DOHH2 (cell line): Measurements from ENCODE around the gene CFAP92.

Source experiments
- EZH2phosphoT487 ChIP-seq: fragments of 200-600 bp; sonication (generic); IDR thresholded peaks from 2 replicates; pipeline ENCODE4 v1.6.1; 2017; ENCODE audit warnings: borderline replicate concordance, mild to moderate bottlenecking, antibody characterized with exemption, low read length, moderate library complexity, mixed read lengths
- TF ChIP-seq, protein P1 (sequence below): fragments of 200-600 bp; sonication (generic); IDR thresholded peaks from one replicate; pipeline ENCODE4 v1.5.1; 2014; ENCODE audit warnings: antibody characterized with exemption, mild to moderate bottlenecking, low read depth, low read length; ENCODE audit not compliant: poor library complexity, severe bottlenecking

DNA sequence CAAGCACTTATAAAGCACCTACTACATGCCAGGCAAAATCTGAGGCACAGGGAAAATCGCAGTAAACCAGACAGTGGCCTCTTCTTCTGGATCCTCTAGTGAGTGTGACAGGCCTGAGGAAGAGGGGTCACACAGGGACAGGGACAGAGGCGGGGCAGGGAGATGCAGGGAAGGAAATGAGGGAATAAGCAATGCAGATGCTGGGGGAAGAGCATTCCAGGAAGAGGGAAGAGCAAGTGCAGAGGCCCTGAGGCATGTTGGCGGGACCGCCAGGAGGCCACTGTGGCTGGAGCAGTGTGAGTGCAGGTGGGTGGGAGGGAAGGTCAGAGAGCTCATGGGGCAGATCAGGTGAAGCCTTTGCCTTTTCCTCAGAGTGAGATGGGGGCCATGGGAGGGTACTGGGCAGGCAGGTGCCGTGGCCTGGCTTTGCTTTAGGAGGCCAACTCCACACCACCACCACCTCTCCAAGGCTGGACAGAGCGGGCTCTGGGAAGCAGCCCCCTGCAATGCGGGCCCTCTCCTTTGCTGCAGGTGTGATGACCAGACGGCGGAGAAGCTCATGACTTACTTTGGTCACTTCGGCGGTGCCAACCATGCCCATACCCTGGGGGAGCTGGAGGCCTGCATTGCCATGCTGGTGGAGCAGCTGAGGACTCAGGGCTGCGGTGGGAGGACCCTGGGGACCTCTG, 39.9 kb upstream of the CFAP92 start:
- TF ChIP-seq, protein P1, sequence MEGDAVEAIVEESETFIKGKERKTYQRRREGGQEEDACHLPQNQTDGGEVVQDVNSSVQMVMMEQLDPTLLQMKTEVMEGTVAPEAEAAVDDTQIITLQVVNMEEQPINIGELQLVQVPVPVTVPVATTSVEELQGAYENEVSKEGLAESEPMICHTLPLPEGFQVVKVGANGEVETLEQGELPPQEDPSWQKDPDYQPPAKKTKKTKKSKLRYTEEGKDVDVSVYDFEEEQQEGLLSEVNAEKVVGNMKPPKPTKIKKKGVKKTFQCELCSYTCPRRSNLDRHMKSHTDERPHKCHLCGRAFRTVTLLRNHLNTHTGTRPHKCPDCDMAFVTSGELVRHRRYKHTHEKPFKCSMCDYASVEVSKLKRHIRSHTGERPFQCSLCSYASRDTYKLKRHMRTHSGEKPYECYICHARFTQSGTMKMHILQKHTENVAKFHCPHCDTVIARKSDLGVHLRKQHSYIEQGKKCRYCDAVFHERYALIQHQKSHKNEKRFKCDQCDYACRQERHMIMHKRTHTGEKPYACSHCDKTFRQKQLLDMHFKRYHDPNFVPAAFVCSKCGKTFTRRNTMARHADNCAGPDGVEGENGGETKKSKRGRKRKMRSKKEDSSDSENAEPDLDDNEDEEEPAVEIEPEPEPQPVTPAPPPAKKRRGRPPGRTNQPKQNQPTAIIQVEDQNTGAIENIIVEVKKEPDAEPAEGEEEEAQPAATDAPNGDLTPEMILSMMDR, result no peak
- TF ChIP-seq EZH2phosphoT487, result no peak
